Gastroesophageal sphincter (tissue), 4 donors: ENCODE data around the gene SF3A2. TPM values are rescaled to one million over a fixed set of nuclear protein-coding genes. Genes with fewer than 3 reads are reported as not detected.

Experiments
- ATAC-seq: fragments of 150-250 bp; one replicate; pipeline ENCODE4 v1.9.1; 2016; ENCODE audit warnings: mild to moderate bottlenecking, moderate library complexity
- H3K27ac ChIP-seq, 4 donors: fragments of 200-600 bp; sonication (generic) in 3 of 4; 1 replicate in 3 of 4; 2 replicates in 1 of 4; pipeline ENCODE4 v1.5.1; 2016 to 2019
- H3K27me3 ChIP-seq: fragments of 200-600 bp; sonication (generic); one replicate; pipeline ENCODE4 v1.5.1; 2019
- H3K36me3 ChIP-seq, 2 donors: fragments of 200-600 bp; sonication (generic); one replicate each; pipeline ENCODE4 v1.5.1; 2019; ENCODE audit warnings: control low read depth in 1 of 2
- H3K4me1 ChIP-seq, 3 donors: fragments of 200-600 bp; sonication (generic); 1 replicate in 2 of 3; 2 replicates in 1 of 3; pipeline ENCODE4 v1.5.1; 2016 to 2019; ENCODE audit warnings: control low read depth in 2 of 3
- H3K4me3 ChIP-seq, 2 donors: fragments of 200-600 bp; sonication (generic); one replicate each; pipeline ENCODE4 v1.5.1; 2019; ENCODE audit warnings: mild to moderate bottlenecking in 1 of 2, moderate library complexity in 1 of 2
- H3K9me3 ChIP-seq, 3 donors: fragments of 200-600 bp; sonication (generic); one replicate each; pipeline ENCODE4 v1.5.1; 2017 to 2019; ENCODE audit warnings: control low read depth in 2 of 3
- CTCF ChIP-seq, 4 experiments: fragments of 200-600 bp in 2 of 4; fragments of 450-650 bp in 2 of 4; sonication (generic) in 1 of 4; IDR thresholded peaks; one replicate each; pipeline ENCODE4 v1.5.1; 2017 to 2019; ENCODE audit warnings: antibody characterized with exemption in 4 of 4, mild to moderate bottlenecking in 2 of 4, moderate library complexity in 2 of 4
- EP300 ChIP-seq: sonication (generic); formaldehyde crosslinking; IDR thresholded peaks from one replicate; pipeline ENCODE4 v1.6.1; 2017; ENCODE audit warnings: antibody characterized with exemption, mild to moderate bottlenecking
- POLR2A ChIP-seq, 2 donors: fragments of 450-650 bp; IDR thresholded peaks; one replicate each; pipeline ENCODE4 v1.6.1; 2017; ENCODE audit warnings: antibody characterized with exemption in 2 of 2, mild to moderate bottlenecking in 2 of 2, moderate library complexity in 1 of 2
- POLR2AphosphoS5 ChIP-seq: sonication (generic); formaldehyde crosslinking; IDR thresholded peaks from one replicate; pipeline ENCODE4 v1.6.1; 2017; ENCODE audit warnings: antibody characterized with exemption
- WGBS, 2 donors: methylation state at CpG; one replicate each; pipeline ENCODE4 v1.1.5; 2018; ENCODE audit warnings: low coverage in 1 of 2; 5-methylcytosine and 5-hydroxymethylcytosine counted together
- total RNA-seq, 4 donors: library from RNA; depleted of rRNA; stranded (reverse); fragments of >200 nt; gene quantifications; one replicate each; pipeline ENCODE4 v1.1.0, GENCODE V29; 2016

Gene SF3A2
- total RNA-seq, 4 donors from 2014 or later, result 27.5 to 40.3 (median 37.4) TPM

GRCh38 chr19:2229103-2230032, 7.3 kb upstream of the SF3A2 start:
- no peak for ATAC-seq
- Histone ChIP-seq H3K27me3 (no peaks in the 10 kb centered on the region), H3K4me3 (no peak overlapping the region), H3K36me3 (peaks cover 0 to 98% of the 10 kb centered on the region in 2 donors), H3K4me1 (peaks cover 0 to 28% (median 0%) of the 10 kb centered on the region in 3 donors), H3K9me3 (no peaks in the 10 kb centered on the region), H3K27ac (no peak overlapping the region)
- TF ChIP-seq EP300, result no peak
- TF ChIP-seq POLR2A (IDR thresholded peaks at IDR 0.05), result no peak
- TF ChIP-seq POLR2AphosphoS5, result no peak
- no peak for TF ChIP-seq CTCF (IDR thresholded peaks at IDR 0.05)
- WGBS, 2 donors, result 94% methylated on average over 5 of the region's 45 CpGs; no CpG with 5 or more reads in 1 of the 2 donors

- ATAC-seq, result no peak
- WGBS, 2 donors, result 89 to 92% methylated on average over 12 to 25 of the region's 43 CpGs
- H3K4me1 ChIP-seq, result peaks cover 0 to 35% (median 7%) of the 10 kb centered on the region in 3 donors
- no peaks in the 10 kb centered on the region for H3K27me3 ChIP-seq
- H3K36me3 ChIP-seq, result peaks cover 0 to 93% of the 10 kb centered on the region in 2 donors
- H3K9me3 ChIP-seq, result no peaks in the 10 kb centered on the region
- no peak overlapping the region for H3K4me3 ChIP-seq
- H3K27ac ChIP-seq, result no peak overlapping the region
- no peak for TF ChIP-seq CTCF (IDR thresholded peaks at IDR 0.05)
- no peak for TF ChIP-seq POLR2A (IDR thresholded peaks at IDR 0.05)
- TF ChIP-seq POLR2AphosphoS5, result no peak
- no peak for TF ChIP-seq EP300
Measured at GRCh38 chr19:2230033-2230531, 6.5 kb upstream of the SF3A2 start.

GRCh38 chr19:2230807-2231533, 5.7 kb upstream of the SF3A2 start:
- 60 to 73% methylated on average over 1 to 3 of the region's 12 CpGs for WGBS, 2 donors
- peaks cover 0 to 84% of the 10 kb centered on the region in 2 donors for H3K36me3 ChIP-seq
- no peak overlapping the region for H3K4me3 ChIP-seq
- H3K27me3 ChIP-seq, result no peaks in the 10 kb centered on the region
- no peak for TF ChIP-seq POLR2A (IDR thresholded peaks at IDR 0.05)
- H3K4me1 ChIP-seq, result peaks cover 0 to 41% (median 10%) of the 10 kb centered on the region in 3 donors
- no peaks in the 10 kb centered on the region for H3K9me3 ChIP-seq
- peak; percentile 10 for ATAC-seq
- peak overlapping the region in 3 of 4 donors; percentile 18 to 43 (median 41) for H3K27ac ChIP-seq

GRCh38 chr19:2231621-2232221, 4.9 kb upstream of the SF3A2 start:
- peaks cover 0 to 77% of the 10 kb centered on the region in 2 donors for H3K36me3 ChIP-seq
- peaks cover 0 to 41% (median 10%) of the 10 kb centered on the region in 3 donors for H3K4me1 ChIP-seq
- 50% methylated on average over 5 of the region's 21 CpGs; no CpG with 5 or more reads in 1 of the 2 donors for WGBS, 2 donors
- no peak overlapping the region for H3K4me3 ChIP-seq
- no peak for ATAC-seq
- TF ChIP-seq POLR2A (IDR thresholded peaks at IDR 0.05), result no peak
- no peak for TF ChIP-seq CTCF (IDR thresholded peaks at IDR 0.05)
- TF ChIP-seq POLR2AphosphoS5, result no peak
- TF ChIP-seq EP300, result no peak
- no peaks in the 10 kb centered on the region for H3K9me3 ChIP-seq
- H3K27me3 ChIP-seq, result no peaks in the 10 kb centered on the region
- peak overlapping the region in 3 of 4 donors; percentile 18 to 43 (median 41) for H3K27ac ChIP-seq
